GM21528 (cell line): ENCODE measurements around the gene MALT1.
A peak's percentile ranks its signal among the peaks of the same experiment; 100 is the strongest.
"Not testable (repeated sequence)": the region's sequence is repeated elsewhere in the genome, so short reads cannot be mapped to it uniquely, and the experiment has no call there.

Source experiments
- ATAC-seq: cut with Tn5 transposase; IDR thresholded peaks from one replicate; pipeline ENCODE4 v1.9.1; 2021; ENCODE audit warnings: mild to moderate bottlenecking, moderate library complexity; ENCODE audit not compliant: unreplicated experiment, low FRiP score

The MALT1 gene

DNA sequence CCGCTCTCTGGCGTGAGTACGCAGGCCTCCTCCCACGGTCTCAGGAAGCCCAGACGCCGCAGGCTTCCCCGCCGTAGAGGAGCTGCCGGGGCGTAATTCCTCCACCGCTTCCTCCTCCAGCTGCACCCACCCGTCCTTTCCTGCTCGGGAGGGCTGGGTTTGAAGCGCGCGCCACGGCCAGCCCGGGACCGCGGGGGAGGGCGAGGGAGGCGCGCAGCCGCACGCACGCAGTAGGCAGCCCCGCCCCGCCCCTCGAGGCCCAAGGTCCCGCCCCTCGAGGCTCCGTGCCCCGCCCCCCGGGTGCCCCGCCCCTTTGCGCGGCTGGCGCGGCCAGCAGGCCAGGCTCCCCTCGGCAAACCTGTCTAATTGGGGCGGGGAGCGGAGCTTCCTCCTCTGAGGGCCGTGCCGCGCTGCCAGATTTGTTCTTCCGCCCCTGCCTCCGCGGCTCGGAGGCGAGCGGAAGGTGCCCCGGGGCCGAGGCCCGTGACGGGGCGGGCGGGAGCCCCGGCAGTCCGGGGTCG is at the start of gene MALT1:
Gene MALT1, plus strand, starts transcription at position 355 of the 521 bp plus-strand sequence. CDS start 179 bp downstream, outside the sequence.
- ATAC-seq = peak; percentile 73

- ATAC-seq = no peak
Measured at GRCh38 chr18:58624011-58624410, 47.3 kb upstream of the MALT1 start.

DNA sequence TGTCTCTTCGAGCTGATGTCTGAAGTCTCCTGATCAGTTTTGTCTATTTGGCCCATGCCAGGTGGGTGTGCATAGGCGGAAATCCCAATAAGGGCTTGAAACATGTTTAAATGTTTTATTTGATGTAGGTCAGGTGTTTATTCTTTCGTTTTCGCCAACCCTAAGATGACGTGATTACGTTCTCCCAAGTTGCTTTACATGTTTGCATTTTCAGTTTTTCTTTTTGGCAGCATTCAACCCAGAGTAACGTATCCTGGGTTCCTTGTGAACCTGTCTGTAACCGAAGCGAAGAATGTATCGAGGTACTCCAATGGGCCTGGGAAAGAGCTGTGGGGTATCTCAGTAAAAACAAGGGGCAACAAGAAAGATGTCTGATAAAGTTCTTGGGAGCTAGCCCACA is 45.4 kb upstream of the MALT1 start:
- ATAC-seq = no peak

- no peak for ATAC-seq
Measured at GRCh38 chr18:58630071-58630470, 41.2 kb upstream of the MALT1 start.

DNA sequence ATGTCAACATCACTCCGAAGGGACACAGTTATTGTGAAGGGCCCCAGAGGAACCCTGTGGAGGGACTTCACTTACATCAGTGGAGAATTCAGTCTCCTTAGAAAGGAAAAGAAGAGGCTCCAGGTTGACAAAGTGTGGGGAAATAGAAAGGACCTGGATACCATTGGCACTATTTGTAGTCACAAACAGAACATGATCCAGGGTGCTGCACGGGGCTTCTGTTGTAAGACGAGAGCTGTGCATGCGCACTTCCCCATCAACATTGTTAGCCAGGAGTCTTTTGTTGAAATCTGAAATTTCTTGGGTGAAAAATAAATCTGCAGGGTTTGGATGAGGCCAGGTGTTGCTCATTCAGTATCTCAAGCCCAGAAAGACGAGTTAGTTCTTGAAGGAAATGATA is 40.0 kb upstream of the MALT1 start:
- no peak for ATAC-seq

- no peak for ATAC-seq
Measured at GRCh38 chr18:58632552-58632951, 38.7 kb upstream of the MALT1 start.

- no peak for ATAC-seq
Measured at GRCh38 chr18:58633874-58634273, 37.4 kb upstream of the MALT1 start.

GRCh38 chr18:58635891-58636290 is 35.4 kb upstream of the MALT1 start:
- no peak for ATAC-seq

GRCh38 chr18:58637197-58637596 is 34.1 kb upstream of the MALT1 start:
- no peak for ATAC-seq

- ATAC-seq = no peak
Measured at GRCh38 chr18:58637946-58638345, 33.3 kb upstream of the MALT1 start.

DNA sequence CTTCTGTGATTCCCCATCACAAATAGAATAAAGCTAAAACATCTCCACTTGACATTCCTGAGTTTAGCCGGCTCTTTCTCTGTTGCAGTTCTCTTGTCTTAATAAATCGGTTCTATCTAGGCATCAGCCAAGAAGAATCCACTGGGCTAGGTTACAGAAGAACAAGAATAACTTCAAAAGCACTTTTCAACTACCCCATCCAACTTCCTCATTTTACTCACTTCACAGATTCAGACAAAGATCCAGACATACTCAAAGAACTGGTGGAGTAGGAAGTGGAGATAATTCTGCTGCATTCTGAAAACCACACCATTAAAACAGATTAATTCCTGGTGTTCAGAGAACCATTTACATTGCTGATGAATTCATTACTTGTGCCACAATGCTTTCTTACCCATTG is 32.8 kb upstream of the MALT1 start:
- ATAC-seq = no peak

DNA sequence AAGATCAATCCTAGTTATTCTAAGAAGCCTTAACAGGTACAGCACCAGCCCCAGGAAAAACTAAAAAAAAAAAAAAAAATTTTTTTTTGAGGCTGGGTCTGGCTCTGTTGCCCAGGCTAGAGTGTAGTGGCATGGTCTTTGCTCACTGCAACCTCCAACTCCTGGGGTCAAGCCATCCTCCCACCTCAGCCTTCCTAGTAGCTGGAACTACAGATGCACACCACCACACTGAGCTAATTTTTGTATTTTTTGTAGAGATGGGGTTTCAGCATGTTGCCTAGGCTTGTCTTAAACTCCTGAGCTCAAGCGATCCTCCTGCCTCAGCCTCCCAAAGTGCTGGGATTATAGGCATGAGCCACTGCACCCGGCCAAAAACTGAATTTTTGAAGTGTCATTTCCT is 32.0 kb upstream of the MALT1 start:
- no peak for ATAC-seq

- ATAC-seq = peak; percentile 72
Measured at GRCh38 chr18:58639751-58640427, 31.4 kb upstream of the MALT1 start.

GRCh38 chr18:58640428-58640805 is 30.8 kb upstream of the MALT1 start:
- no peak for ATAC-seq

DNA sequence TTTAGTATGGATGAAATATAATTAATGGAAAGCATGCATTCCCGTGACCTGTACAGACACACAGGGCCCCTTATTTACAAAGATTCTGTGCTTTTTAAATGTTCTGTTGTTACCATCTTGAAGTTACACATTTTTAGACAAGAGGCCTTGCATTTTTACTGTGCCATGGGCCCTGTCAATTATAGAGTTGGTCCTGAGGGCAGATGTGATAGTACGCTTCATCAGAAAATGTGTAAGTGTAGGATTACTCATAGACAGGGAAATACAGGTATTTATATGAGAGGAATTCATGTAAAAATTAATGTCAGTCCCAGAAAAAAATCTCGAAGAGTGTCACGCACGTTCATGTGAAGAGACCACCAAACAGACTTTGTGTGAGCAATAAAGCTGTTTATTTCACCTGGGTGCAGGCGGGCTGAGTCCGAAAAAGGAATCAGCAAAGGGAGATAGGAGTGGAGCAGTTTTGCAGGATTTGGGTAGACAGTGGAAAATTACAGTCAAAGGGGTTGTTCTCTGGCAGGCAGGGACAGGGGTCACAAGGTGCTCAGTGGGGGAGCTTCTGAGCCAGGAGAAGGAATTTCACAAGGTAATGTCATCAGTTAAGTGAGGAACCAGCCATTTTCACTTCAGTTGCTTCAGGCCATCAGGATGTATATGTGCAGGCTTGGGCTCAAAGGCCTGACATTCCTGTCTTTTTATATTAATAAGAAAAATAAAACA is 30.2 kb upstream of the MALT1 start:
- ATAC-seq = no peak

DNA sequence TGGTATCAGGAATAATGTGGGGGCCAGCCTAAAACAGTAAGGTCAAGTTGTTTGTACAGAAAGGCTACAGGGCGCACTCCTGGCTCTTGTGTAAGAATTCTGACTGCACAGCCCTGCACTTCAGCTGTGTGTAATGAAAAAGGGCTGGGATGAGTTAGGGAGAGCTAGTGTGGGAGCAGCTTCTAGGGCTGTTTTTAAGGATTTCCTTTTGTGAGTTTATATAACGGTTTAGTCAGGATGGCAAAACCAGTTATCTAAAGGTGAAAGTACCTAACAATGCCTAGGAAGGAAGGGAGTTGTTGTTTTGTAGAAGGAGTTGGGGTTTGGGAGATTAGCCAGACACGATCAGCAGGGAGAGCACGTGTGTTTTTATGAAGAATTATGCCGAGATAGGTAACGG is 27.7 kb upstream of the MALT1 start:
- not testable (repeated sequence) for ATAC-seq

DNA sequence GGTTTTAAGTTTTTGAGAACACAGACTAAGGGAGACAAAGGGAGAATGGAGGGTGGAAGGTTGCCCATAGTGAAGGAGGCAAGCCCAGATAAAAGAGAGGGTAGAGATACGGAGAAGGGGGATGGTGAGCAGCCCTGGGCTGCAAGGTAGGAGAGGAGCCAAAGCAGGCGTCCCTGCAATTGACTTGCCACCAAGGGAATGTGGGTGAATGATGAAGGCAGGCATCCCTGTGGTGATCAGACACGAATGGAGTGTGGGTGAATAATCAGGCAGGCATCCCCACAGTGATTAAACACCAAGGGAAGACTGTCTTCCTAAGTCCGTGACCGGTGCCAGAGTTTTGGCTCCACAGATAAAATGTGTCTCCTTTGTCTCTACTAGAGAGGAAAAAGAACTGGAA is 25.9 kb upstream of the MALT1 start:
- ATAC-seq = no peak

- ATAC-seq = no peak
Measured at GRCh38 chr18:58646334-58646862, 24.9 kb upstream of the MALT1 start.

DNA sequence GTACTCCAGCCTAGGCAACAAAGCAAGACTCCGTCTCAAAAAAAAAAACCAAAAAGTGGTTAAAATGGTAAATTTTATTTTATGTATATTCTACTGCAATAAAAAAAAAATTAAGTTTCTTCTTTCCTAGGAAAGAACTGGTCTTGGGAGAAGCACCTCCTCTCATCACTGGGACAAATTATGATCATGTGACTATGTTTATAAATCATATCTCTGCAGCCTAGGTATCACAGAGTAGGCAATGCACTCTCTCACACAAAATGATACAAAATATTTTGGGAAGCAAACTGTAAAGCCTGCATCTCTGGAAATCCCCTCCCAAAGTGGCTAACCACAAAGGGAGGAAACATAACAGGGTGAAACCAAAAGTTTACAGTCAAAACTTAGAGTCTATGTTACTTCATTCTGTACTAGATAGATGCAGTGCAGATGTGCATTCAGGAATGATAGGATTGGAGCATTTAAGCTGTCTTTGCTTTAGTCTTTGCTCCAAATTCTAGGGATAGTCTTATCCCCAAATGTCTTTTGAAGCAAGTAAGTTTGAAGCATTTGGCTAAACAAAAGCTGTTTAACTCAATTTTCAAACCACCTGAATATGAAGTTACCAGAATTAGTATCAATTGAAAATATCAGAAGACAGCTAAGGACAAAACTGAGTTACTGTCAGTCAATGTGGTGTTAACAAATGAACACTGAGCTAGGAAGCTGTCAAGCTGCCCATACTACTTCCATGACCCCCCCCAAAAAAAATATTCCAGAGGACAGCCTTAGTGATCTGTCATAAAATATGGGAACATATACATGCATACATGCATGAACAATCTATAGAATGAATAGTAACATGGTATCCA is 21.1 kb upstream of the MALT1 start:
- ATAC-seq = no peak

GRCh38 chr18:58650830-58651229 is 20.4 kb upstream of the MALT1 start:
- ATAC-seq = not testable (repeated sequence)
